NK-92 (cell line): Measurements from ENCODE around the gene PITX3.

ENCODE experiments used
- DNase-seq: peaks from one replicate; lab custom pipeline; 2025; ENCODE audit not compliant: unreplicated experiment; lab: John Stamatoyannopoulos, UW

Gene PITX3

DNA sequence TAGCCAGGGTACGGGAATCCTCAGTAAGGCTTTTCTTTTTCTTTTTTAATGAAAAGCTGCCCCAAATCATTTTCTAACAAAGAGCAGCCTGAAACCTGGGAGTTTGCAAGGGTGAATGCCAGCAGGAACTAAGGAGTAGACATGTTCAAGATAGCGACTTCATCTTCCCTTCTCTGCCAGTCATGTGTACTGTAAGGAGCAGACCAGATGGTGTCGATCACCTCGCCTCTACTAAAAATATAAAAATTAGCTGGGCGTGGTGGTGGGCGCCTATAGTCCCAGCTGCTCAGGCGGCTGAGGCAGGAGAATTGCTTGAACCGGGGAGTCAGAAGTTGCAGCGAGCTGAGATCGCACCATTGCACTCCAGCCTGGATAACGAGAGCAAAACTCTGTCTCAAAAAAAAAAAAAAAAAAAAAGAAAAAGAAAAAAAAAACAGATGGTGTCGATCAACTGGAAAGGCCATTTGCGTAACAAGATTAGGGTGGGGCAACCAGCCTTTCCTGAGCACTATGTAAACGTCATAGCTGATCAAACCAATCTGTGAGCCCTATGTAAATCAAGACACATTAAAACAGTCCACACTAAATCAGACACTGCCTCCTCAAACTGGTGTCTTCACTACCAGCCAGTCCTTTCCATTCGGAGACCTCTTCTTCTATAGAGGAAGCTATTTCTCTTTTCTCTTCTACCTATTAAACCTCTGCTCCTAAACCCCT, 55.3 kb downstream of the PITX3 start:
- no peak for DNase-seq

DNA sequence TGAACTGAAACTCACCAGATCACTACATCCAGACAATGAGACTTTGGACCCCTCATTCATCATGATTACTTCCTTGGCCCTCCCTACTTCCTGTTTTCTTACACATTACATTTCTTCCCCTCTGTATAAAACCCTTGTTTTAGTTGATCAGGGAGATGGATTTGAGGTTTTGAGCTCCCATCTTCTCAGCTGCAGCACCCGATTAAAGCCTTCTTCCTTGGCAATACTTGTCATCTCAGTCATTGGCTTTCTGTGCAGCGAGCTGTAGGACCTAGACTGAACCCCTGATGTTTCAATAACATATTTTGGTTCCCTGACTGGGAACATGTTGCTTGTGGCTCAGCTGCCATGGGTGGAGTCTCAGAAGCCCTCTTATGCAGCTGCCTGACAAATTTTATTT, 56.0 kb downstream of the PITX3 start:
- no peak for DNase-seq

DNA sequence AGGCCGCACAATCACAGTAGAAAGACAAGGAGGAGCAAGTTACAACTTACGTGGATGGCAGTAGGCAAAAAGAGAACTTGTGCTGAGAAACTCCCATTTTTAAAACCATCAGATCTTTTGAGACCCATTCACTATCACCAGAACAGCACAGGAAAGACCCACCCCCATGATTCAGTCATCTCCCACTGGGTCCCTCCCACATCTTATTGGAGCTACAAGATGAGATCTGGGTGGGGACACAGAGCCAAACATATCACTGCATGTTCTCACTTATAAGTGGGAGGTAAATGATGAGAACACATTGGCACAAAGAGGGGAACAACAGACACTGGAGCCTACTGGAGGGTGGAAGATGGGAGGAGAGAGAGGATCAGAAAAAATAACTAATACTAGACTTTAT, 56.7 kb downstream of the PITX3 start:
- no peak for DNase-seq
